CD4-positive, alpha-beta T cell treated with Interleukin-4 for 1 hour (primary cell): ENCODE measurements around the gene CNTN4.

ENCODE experiments used
- DNase-seq, 2 donors: peaks; one replicate each; pipeline ENCODE4 v3.0.0-alpha.2; 2020 to 2022

CNTN4 gene

GRCh38 chr3:2623436-2623835 is 524.8 kb downstream of the CNTN4 start:
- no peak for DNase-seq

- no peak for DNase-seq
Observed at GRCh38 chr3:2628117-2628516, 529.5 kb downstream of the CNTN4 start.

GRCh38 chr3:2635511-2635910 is 536.8 kb downstream of the CNTN4 start:
- DNase-seq = no peak

- DNase-seq = no peak
Observed at GRCh38 chr3:2643606-2644005, 544.9 kb downstream of the CNTN4 start.

- DNase-seq = no peak
Observed at GRCh38 chr3:2645001-2645400, 546.3 kb downstream of the CNTN4 start.

- no peak for DNase-seq
Observed at GRCh38 chr3:2650746-2651145, 552.1 kb downstream of the CNTN4 start.

- DNase-seq = no peak
Observed at GRCh38 chr3:2652386-2652785, 553.7 kb downstream of the CNTN4 start.

- no peak for DNase-seq
Observed at GRCh38 chr3:2653706-2654105, 555.0 kb downstream of the CNTN4 start.

GRCh38 chr3:2655229-2655701 is 556.6 kb downstream of the CNTN4 start:
- no peak for DNase-seq

- no peak for DNase-seq
Observed at GRCh38 chr3:2656806-2657777, 558.4 kb downstream of the CNTN4 start.

- DNase-seq = no peak
Observed at GRCh38 chr3:2657971-2658370, 559.3 kb downstream of the CNTN4 start.

- no peak for DNase-seq
Observed at GRCh38 chr3:2659896-2660295, 561.2 kb downstream of the CNTN4 start.

- no peak for DNase-seq
Observed at GRCh38 chr3:2661078-2661477, 562.4 kb downstream of the CNTN4 start.

GRCh38 chr3:2677501-2677900 is 578.8 kb downstream of the CNTN4 start:
- no peak for DNase-seq

GRCh38 chr3:2680236-2680635 is 581.6 kb downstream of the CNTN4 start:
- DNase-seq = no peak

GRCh38 chr3:2684046-2684445 is 585.4 kb downstream of the CNTN4 start:
- no peak for DNase-seq

GRCh38 chr3:2686816-2687502 is 588.3 kb downstream of the CNTN4 start:
- DNase-seq = no peak

GRCh38 chr3:2697589-2697988 is 598.9 kb downstream of the CNTN4 start:
- DNase-seq = no peak

GRCh38 chr3:2701471-2701870 is 602.8 kb downstream of the CNTN4 start:
- DNase-seq = no peak

- DNase-seq = no peak
Observed at GRCh38 chr3:2706144-2706835, 607.6 kb downstream of the CNTN4 start.

GRCh38 chr3:2706836-2707210 is 608.2 kb downstream of the CNTN4 start:
- no peak for DNase-seq

- no peak for DNase-seq
Observed at GRCh38 chr3:2711081-2711480, 612.4 kb downstream of the CNTN4 start.

- no peak for DNase-seq
Observed at GRCh38 chr3:2713923-2714322, 615.3 kb downstream of the CNTN4 start.
